Loucy (cell line): ENCODE data around the gene CELF2.

Experiments
- EZH2phosphoT487 ChIP-seq: fragments of 200-600 bp; IDR thresholded peaks from 2 replicates; pipeline ENCODE4 v1.6.1; 2018; ENCODE audit warnings: antibody characterized with exemption, mild to moderate bottlenecking, moderate library complexity, borderline replicate concordance
- TF ChIP-seq, protein P1 (sequence below): fragments of 200-600 bp; sonication (generic); conservative IDR thresholded peaks from 2 replicates; pipeline ENCODE4 v1.5.1; 2014; ENCODE audit warnings: mild to moderate bottlenecking, antibody characterized with exemption, low read length

DNA sequence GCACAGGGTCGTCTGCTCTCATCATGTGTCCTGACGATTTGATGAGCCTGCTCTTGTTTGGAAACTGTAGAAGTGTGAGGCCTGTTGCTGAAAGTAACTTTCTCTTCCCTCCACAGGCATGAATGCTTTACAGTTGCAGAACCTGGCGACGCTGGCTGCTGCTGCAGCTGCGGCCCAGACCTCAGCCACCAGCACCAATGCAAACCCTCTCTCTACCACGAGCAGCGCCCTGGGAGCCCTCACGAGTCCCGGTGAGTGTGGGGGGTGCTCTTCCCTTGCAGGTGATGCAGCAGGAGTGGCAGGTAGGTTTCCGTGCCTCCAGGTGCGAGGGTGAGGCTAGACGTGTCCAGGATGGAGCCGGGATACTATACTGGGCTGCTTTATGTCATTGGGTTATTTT lies 270.6 kb downstream of the CELF2 start:
- TF ChIP-seq, protein P1, sequence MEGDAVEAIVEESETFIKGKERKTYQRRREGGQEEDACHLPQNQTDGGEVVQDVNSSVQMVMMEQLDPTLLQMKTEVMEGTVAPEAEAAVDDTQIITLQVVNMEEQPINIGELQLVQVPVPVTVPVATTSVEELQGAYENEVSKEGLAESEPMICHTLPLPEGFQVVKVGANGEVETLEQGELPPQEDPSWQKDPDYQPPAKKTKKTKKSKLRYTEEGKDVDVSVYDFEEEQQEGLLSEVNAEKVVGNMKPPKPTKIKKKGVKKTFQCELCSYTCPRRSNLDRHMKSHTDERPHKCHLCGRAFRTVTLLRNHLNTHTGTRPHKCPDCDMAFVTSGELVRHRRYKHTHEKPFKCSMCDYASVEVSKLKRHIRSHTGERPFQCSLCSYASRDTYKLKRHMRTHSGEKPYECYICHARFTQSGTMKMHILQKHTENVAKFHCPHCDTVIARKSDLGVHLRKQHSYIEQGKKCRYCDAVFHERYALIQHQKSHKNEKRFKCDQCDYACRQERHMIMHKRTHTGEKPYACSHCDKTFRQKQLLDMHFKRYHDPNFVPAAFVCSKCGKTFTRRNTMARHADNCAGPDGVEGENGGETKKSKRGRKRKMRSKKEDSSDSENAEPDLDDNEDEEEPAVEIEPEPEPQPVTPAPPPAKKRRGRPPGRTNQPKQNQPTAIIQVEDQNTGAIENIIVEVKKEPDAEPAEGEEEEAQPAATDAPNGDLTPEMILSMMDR: no peak
- no peak for TF ChIP-seq EZH2phosphoT487
